HepG2 (cell line): ENCODE results near the gene TMEM86B. TPM values are rescaled to one million over a fixed set of nuclear protein-coding genes. Genes with fewer than 3 reads are reported as not detected.

Source experiments
- AGO2 ChIP-seq: fragments of 200-400 bp; formaldehyde crosslinking; optimal IDR thresholded peaks from 2 replicates; pipeline ENCODE3; 2017; ENCODE audit warnings: mild to moderate bottlenecking, low read depth, low read length, moderate library complexity
- ARNTL ChIP-seq: sonication (generic); formaldehyde crosslinking; IDR thresholded peaks from 2 replicates; pipeline ENCODE4 v1.4.0; 2020; ENCODE audit warnings: mild to moderate bottlenecking, missing genetic modification reagents
- ATF4 ChIP-seq, 2 experiments: fragments of 450-650 bp in 1 of 2; sonication (generic) in 1 of 2; formaldehyde crosslinking; IDR thresholded peaks; 2 replicates each; pipeline versions ENCODE4 v1.5.0 to v1.8.0; 2020 to 2022; ENCODE audit warnings: mild to moderate bottlenecking in 1 of 2, missing genetic modification reagents in 1 of 2
- ATM ChIP-seq: fragments of 450-650 bp; IDR thresholded peaks from 2 replicates; pipeline ENCODE4 v1.7.1; 2017; ENCODE audit warnings: mild to moderate bottlenecking, borderline replicate concordance
- FOXO1 ChIP-seq: sonication (generic); formaldehyde crosslinking; IDR thresholded peaks from 2 replicates; pipeline ENCODE4 v1.4.0; 2020; ENCODE audit warnings: missing genetic modification reagents
- HNF4G ChIP-seq, 2 experiments: sonication (generic) in 1 of 2; formaldehyde crosslinking in 1 of 2; IDR thresholded peaks; 2 replicates each; pipeline versions ENCODE4 v1.4.0 to v1.6.1; 2011 to 2020; ENCODE audit warnings: borderline replicate concordance in 2 of 2, low read depth in 2 of 2, mild to moderate bottlenecking in 2 of 2, low read length in 1 of 2, missing genetic modification reagents in 1 of 2, moderate library complexity in 1 of 2
- NFIC ChIP-seq: IDR thresholded peaks from 2 replicates; pipeline ENCODE4 v1.6.1; 2012; ENCODE audit warnings: mild to moderate bottlenecking, low read length, inconsistent platforms
- RXRA ChIP-seq: sonication (generic); formaldehyde crosslinking; IDR thresholded peaks from 2 replicates; pipeline ENCODE4 v1.5.1; 2020; ENCODE audit warnings: missing genetic modification reagents
- SAP130 ChIP-seq: IDR thresholded peaks from 2 replicates; pipeline ENCODE4 v1.6.1; 2016; ENCODE audit warnings: low read depth
- SCMH1 ChIP-seq: sonication (generic); formaldehyde crosslinking; IDR thresholded peaks from 2 replicates; pipeline ENCODE4 v1.9.0; 2021; ENCODE audit warnings: missing genetic modification reagents, mild to moderate bottlenecking, borderline replicate concordance
- SIX4 ChIP-seq: sonication (generic); formaldehyde crosslinking; IDR thresholded peaks from 2 replicates; pipeline ENCODE4 v1.4.0; 2020; ENCODE audit warnings: missing genetic modification reagents
- THYN1 ChIP-seq: sonication (generic); formaldehyde crosslinking; IDR thresholded peaks from 2 replicates; pipeline ENCODE4 v1.8.1; 2023; ENCODE audit warnings: low read depth, mild to moderate bottlenecking, moderate library complexity, missing genetic modification reagents, borderline replicate concordance
- ZKSCAN5 ChIP-seq: sonication (generic); formaldehyde crosslinking; IDR thresholded peaks from 2 replicates; pipeline ENCODE4 v1.5.1; 2020; ENCODE audit warnings: mild to moderate bottlenecking, missing genetic modification reagents
- ZNF556 ChIP-seq: sonication (generic); formaldehyde crosslinking; IDR thresholded peaks from 2 replicates; pipeline ENCODE4 v1.4.0; 2020; ENCODE audit warnings: mild to moderate bottlenecking, missing genetic modification reagents, borderline replicate concordance
- polyA plus RNA-seq, 8 experiments: library from polyadenylated mRNA; depleted of rRNA in 3 of 8; stranded (reverse) in 7 of 8; unstranded in 1 of 8; fragments of >200 nt; fragmentation: Illumina TruSeq in 4 of 8; extraction: Trizol in 4 of 8; gene quantifications; 2 replicates each; pipeline versions ENCODE4 v1.2.1 to v1.2.3, GENCODE V29; 2011 to 2016; ENCODE audit warnings: low read depth in 4 of 8, missing spikeins in 1 of 8, mixed read lengths in 1 of 8; ENCODE audit not compliant: insufficient read depth in 1 of 8
- total RNA-seq, 5 experiments: library from RNA; depleted of rRNA; stranded (reverse); fragments of >200 nt; fragmentation: Illumina TruSeq; extraction: Trizol; gene quantifications; 2 replicates each; pipeline ENCODE4 v1.2.3, GENCODE V29; 2016; ENCODE audit warnings: low read depth in 1 of 5
- TF ChIP-seq, protein P1 (sequence below): sonication (generic); formaldehyde crosslinking; conservative IDR thresholded peaks from 2 replicates; pipeline ENCODE4 v1.8.0; 2022; ENCODE audit warnings: mild to moderate bottlenecking, moderate library complexity, missing genetic modification reagents
- TF ChIP-seq, protein P2 (sequence below): sonication (generic); formaldehyde crosslinking; IDR thresholded peaks from 2 replicates; pipeline ENCODE4 v1.8.0; 2023; ENCODE audit warnings: mild to moderate bottlenecking, missing genetic modification reagents
- TF ChIP-seq, protein P3 (sequence below): sonication (generic); formaldehyde crosslinking; IDR thresholded peaks from 2 replicates; pipeline ENCODE4 v1.4.0; 2020; ENCODE audit warnings: missing genetic modification reagents, mild to moderate bottlenecking, borderline replicate concordance
- TF ChIP-seq, protein P4 (sequence below): sonication (generic); formaldehyde crosslinking; conservative IDR thresholded peaks from 2 replicates; pipeline ENCODE4 v1.5.0; 2020; ENCODE audit warnings: missing genetic modification reagents
- TF ChIP-seq, protein P5 (sequence below): sonication (generic); formaldehyde crosslinking; IDR thresholded peaks from 2 replicates; pipeline ENCODE4 v1.8.0; 2022; ENCODE audit warnings: missing genetic modification reagents, low read depth, mild to moderate bottlenecking, borderline replicate concordance

TMEM86B gene
- total and polyA plus RNA-seq, 2 of the 13 experiments (the other 11 are each of a cell fraction or from before 2014, with no cell fraction given): 7.7 to 9.6 TPM

- TF ChIP-seq, protein P1, sequence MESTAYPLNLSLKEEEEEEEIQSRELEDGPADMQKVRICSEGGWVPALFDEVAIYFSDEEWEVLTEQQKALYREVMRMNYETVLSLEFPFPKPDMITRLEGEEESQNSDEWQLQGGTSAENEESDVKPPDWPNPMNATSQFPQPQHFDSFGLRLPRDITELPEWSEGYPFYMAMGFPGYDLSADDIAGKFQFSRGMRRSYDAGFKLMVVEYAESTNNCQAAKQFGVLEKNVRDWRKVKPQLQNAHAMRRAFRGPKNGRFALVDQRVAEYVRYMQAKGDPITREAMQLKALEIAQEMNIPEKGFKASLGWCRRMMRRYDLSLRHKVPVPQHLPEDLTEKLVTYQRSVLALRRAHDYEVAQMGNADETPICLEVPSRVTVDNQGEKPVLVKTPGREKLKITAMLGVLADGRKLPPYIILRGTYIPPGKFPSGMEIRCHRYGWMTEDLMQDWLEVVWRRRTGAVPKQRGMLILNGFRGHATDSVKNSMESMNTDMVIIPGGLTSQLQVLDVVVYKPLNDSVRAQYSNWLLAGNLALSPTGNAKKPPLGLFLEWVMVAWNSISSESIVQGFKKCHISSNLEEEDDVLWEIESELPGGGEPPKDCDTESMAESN (CRISPR knock-in tag): 0 out of 2 replicates have a peak, but pooled peaks have one; percentile 22
- TF ChIP-seq, protein P2, sequence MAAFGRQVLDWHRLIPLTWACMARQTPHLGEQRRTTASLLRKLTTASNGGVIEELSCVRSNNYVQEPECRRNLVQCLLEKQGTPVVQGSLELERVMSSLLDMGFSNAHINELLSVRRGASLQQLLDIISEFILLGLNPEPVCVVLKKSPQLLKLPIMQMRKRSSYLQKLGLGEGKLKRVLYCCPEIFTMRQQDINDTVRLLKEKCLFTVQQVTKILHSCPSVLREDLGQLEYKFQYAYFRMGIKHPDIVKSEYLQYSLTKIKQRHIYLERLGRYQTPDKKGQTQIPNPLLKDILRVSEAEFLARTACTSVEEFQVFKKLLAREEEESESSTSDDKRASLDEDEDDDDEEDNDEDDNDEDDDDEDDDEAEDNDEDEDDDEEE (CRISPR knock-in tag): 0 out of 2 replicates have a peak, but pooled peaks have one; percentile 37
- no peak for TF ChIP-seq ZKSCAN5 (CRISPR knock-in tag)
- no peak for TF ChIP-seq THYN1 (CRISPR knock-in tag)
- TF ChIP-seq HNF4G (IDR thresholded peaks at IDR 0.05; ENCODE audit: borderline replicate concordance, low read depth, low read length): no peak
- no peak for TF ChIP-seq HNF4G (CRISPR knock-in tag; IDR thresholded peaks at IDR 0.05; ENCODE audit: borderline replicate concordance, low read depth)
- TF ChIP-seq RXRA (CRISPR knock-in tag): no peak; the same call in 1 of the 2 replicates
- TF ChIP-seq, protein P3, sequence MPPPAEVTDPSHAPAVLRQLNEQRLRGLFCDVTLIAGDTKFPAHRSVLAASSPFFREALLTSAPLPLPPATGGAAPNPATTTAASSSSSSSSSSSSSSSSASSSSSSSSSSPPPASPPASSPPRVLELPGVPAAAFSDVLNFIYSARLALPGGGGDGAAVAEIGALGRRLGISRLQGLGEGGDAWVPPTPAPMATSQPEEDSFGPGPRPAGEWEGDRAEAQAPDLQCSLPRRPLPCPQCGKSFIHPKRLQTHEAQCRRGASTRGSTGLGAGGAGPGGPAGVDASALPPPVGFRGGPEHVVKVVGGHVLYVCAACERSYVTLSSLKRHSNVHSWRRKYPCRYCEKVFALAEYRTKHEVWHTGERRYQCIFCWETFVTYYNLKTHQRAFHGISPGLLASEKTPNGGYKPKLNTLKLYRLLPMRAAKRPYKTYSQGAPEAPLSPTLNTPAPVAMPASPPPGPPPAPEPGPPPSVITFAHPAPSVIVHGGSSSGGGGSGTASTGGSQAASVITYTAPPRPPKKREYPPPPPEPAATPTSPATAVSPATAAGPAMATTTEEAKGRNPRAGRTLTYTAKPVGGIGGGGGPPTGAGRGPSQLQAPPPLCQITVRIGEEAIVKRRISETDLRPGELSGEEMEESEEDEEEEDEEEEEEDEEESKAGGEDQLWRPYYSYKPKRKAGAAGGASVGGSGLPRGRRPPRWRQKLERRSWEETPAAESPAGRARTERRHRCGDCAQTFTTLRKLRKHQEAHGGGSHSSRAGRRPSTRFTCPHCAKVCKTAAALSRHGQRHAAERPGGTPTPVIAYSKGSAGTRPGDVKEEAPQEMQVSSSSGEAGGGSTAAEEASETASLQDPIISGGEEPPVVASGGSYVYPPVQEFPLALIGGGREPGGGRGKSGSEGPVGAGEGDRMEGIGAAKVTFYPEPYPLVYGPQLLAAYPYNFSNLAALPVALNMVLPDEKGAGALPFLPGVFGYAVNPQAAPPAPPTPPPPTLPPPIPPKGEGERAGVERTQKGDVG: no peak
- TF ChIP-seq ARNTL (CRISPR knock-in tag): peak; percentile 13; the same call in 1 of the 2 replicates
- TF ChIP-seq ATF4 (CRISPR knock-in tag; IDR thresholded peaks at IDR 0.05): no peak
- peak; percentile 46; the same call in 1 of the 2 replicates for TF ChIP-seq NFIC
- TF ChIP-seq SIX4 (CRISPR knock-in tag): no peak
- peak; percentile 35 for TF ChIP-seq AGO2
- TF ChIP-seq FOXO1 (CRISPR knock-in tag): peak; percentile 30; the same call in 1 of the 2 replicates
- no peak for TF ChIP-seq SCMH1 (CRISPR knock-in tag)
- TF ChIP-seq, protein P4, sequence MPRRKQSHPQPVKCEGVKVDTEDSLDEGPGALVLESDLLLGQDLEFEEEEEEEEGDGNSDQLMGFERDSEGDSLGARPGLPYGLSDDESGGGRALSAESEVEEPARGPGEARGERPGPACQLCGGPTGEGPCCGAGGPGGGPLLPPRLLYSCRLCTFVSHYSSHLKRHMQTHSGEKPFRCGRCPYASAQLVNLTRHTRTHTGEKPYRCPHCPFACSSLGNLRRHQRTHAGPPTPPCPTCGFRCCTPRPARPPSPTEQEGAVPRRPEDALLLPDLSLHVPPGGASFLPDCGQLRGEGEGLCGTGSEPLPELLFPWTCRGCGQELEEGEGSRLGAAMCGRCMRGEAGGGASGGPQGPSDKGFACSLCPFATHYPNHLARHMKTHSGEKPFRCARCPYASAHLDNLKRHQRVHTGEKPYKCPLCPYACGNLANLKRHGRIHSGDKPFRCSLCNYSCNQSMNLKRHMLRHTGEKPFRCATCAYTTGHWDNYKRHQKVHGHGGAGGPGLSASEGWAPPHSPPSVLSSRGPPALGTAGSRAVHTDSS: no peak
- TF ChIP-seq, protein P5, sequence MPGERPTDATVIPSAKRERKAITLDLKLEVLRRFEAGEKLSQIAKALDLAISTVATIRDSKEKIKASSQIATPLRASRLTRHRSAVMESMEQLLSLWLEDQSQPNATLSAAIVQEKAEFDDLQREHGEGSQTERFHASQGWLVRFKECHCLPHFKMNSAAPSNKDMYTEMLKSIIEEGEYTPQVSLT (CRISPR knock-in tag): no peak
- no peak for TF ChIP-seq ATM
- peak; percentile 88 for TF ChIP-seq SAP130 (CRISPR knock-in tag)
- no peak for TF ChIP-seq ZNF556 (CRISPR knock-in tag)
Observed at GRCh38 chr19:55209693-55210472, 18.7 kb downstream of the TMEM86B start (continued).
